NCI-H2107 treated with DMSO at 0.1 percent for 48 hours (cell line): ENCODE data around the gene APOL4.
"Not testable (repeated sequence)": the region's sequence is repeated elsewhere in the genome, so short reads cannot be mapped to it uniquely, and the experiment has no call there.

ENCODE experiments used
- DNase-seq: peaks from one replicate; lab custom pipeline; 2025; ENCODE audit not compliant: unreplicated experiment; lab: John Stamatoyannopoulos, UW

APOL4 gene

GRCh38 chr22:36156119-36156514 lies 45.5 kb downstream of the APOL4 start:
- no peak for DNase-seq

- DNase-seq, result no peak
Observed at GRCh38 chr22:36155702-36156101, 45.9 kb downstream of the APOL4 start.

- DNase-seq, result no peak
Observed at GRCh38 chr22:36154423-36154945, 47.1 kb downstream of the APOL4 start.

- no peak for DNase-seq
Observed at GRCh38 chr22:36153501-36154422, 47.8 kb downstream of the APOL4 start.

- not testable (repeated sequence) for DNase-seq
Observed at GRCh38 chr22:36152821-36153220, 48.8 kb downstream of the APOL4 start.

DNA sequence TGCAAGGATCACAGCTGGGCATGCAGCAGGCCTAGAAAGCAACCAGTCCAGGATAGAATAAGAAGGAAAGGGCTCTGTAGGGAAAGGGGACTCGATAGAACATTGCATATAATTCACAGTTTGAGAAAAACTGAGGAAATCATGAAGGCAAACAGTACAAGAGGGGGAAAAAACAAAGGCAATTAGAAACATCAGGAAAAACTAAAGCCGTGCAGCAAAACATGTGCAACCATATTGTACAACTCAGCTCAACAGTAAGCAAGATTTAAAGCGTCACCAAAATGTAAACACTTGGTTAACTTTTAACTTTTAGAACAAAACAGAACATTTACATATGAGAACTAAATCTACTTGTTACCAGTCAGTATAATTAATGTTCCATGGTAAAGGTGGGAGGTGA lies 49.5 kb downstream of the APOL4 start:
- no peak for DNase-seq

DNA sequence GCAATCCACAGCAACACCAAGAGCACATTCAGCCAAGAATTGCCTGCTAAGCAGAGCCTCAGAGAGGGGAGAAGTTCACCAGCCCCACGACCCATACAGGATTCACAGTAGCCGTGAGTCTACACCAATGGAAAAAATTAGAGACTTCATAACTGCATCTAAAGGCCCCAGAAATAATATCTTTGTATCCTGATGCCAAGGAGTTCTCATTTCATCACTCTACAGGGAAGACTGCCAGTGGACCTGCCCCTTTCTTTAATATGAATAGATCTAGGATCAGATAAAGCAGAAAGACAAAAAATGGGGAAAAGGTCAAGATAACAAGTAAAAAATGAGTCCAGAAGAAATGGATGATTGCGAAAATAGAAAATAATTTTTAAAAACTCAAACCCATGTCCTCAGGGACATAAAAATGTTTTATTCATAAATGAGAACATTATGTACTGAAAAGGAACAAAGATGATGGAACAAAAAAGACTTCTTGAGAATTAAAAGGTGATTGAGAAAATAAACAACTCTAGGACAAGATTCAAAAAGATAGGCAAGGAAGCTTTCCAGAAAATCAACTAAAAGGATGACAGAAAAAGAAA lies 50.5 kb downstream of the APOL4 start:
- no peak for DNase-seq

DNA sequence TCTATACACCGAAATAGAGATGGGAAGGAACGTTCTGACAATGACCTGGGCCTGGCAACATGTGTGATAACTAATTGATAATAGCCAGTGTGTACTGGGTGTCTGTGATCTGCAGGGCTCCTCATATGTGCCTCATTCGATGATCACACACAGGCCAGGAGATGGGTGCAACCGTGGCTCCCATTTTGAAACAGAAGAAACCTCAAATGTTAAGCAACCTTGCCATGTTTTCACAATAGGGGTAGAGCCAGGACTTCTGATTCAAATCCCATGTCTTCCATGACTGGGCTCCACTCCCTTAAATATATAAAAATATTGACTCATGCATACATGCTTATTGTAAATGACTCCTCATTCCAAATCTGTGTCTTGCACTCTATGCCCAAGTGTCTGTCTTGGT lies 52.2 kb downstream of the APOL4 start:
- no peak for DNase-seq

DNA sequence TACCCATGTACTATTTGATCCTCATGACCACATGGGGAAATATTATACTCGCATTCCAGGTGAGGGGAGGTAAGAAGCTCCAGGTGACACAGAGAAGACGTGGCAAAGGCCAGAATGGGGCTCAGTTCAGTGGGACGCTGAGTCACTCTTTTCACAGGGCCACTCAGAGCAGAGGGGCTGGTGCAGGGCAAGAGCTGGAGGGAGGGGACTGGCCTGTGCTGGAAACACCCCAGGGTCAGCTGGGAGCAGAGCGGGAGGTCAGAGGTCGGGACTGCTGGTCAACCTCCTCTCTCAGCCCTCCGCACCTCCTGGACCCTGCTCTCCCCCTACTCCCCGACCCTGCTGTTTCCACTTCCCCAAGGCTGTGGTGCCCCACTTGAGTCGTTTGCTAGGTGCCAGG lies 53.2 kb downstream of the APOL4 start:
- DNase-seq, result no peak

- no peak for DNase-seq
Observed at GRCh38 chr22:36147196-36147791, 54.3 kb downstream of the APOL4 start.

DNA sequence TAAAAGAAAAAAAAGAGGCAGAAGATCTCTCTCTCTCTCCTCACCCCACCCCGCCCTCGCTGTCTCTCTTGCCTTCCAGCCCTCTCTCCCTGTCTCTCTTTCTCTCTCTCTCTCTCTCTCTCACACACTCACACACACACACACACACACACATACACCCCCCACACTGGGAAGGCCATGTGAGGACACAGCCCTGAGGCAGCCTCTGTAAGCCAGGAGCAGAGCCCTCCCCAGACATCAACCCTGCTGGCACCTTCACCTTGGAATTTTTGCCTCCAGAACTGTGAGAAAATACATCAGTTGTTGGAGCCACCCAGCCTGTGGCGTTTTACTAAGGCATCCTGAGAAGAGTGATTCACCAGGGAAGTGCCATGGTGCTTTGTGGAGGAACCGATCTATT lies 55.7 kb downstream of the APOL4 start:
- no peak for DNase-seq

DNA sequence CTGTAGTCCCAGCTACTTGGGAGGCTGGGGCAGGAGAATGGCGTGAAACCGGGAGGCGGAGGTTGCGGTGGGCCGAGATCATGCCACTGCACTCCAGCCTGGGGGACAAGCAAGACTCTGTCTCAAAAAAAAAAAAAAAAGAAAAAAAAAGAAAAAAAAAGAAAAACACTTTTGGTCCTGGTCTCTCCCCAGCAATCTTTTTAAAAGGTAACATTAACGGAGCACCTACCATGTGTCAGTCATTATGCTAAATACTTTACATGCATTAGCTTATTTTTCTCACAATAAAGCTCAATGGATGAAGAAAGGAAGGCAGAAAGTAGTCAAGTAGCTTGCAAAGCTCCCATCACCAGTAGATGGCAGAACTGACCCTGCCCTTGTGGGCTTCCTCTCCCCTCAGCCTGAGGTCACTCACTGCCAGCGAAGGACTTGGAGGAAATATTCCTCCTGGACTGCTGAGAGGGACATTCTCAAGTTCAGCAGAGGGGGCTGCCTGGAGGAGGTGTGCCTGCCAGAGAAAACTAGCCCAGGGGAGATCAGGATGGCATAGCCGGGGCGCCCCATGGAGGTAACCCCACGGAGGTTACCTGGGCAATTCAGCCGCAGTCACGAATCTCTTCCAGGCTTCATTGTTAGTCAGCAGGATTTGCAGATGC lies 56.6 kb downstream of the APOL4 start:
- peak; percentile 16 for DNase-seq

DNA sequence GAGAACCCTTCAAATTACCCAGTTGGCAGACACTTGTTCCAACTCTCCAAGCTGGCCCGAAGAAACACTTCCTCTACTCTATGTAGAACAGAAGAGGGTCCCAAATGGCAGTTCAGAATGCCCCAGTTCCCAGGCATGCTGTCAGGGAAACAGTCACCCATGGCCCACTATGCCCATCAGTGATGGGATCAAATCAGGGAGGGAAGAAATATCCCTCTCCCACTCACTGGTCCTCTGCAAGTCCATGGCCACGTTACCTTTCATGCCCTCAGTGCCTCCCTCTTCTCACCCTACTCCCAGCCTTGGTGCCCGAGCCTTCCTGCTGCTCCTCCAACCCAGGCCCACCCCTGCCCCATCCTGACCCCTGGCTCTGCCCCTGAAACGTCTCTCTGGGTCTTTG lies 57.7 kb downstream of the APOL4 start:
- no peak for DNase-seq

DNA sequence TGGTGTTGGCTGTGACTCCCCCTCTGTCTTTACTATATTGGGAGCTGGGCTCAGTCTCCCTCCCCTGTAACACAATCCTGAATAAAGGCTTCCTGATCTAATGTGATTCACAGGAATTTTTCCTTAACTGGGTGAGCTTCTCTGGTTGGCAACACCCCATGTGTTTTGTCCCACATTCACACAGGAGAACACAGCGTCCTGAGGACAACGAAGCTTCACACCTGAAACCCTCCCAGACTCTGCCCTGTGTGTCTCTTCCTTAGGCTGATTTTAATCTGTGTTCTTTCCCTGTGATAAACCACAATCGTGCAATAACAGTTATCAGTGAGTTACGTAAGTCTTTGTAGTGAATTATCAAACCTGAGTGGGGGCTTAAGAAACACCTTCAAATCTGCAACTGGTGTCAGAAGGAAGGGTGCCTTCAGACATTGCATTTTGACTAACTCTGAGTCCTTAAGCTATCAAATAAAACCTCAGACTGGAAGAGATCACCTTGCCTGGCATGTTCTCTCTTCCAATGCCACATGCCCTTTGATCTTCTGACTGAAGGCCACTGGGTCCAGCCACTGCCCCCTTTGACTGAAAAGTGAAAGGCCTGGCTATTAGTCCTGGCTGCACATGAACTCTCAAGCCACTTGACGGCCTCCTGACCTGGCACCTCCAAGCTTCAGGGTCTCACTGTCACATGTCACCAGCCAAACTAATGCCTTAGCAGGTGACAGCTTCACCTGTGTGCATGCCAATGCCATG lies 58.4 kb downstream of the APOL4 start:
- DNase-seq, result no peak

GRCh38 chr22:36141481-36141880 lies 60.1 kb downstream of the APOL4 start:
- no peak for DNase-seq
